IgD-negative memory B cell (primary cell): Measurements from ENCODE around the gene ZNF506. TPM values are rescaled to one million over a fixed set of nuclear protein-coding genes. Genes with fewer than 3 reads are reported as not detected.

Experiments used
- H3K27ac Mint-ChIP-seq, 3 donors: one replicate each; pipeline ENCODE4 v1.8.0; 2020 to 2022; ENCODE audit warnings: mild to moderate bottlenecking in 3 of 3, mixed read lengths in 3 of 3, moderate library complexity in 1 of 3
- H3K27me3 Mint-ChIP-seq: one replicate; pipeline ENCODE4 v1.8.0; 2021; ENCODE audit warnings: mixed read lengths
- H3K36me3 Mint-ChIP-seq: one replicate; pipeline ENCODE4 v1.8.0; 2020; ENCODE audit warnings: mild to moderate bottlenecking, mixed read lengths
- H3K4me1 Mint-ChIP-seq, 3 donors: one replicate each; pipeline ENCODE4 v1.8.0; 2020 to 2022; ENCODE audit warnings: mixed read lengths in 3 of 3, mild to moderate bottlenecking in 1 of 3
- H3K4me3 Mint-ChIP-seq, 4 donors: one replicate each; pipeline ENCODE4 v1.8.0; 2020 to 2022; ENCODE audit warnings: mild to moderate bottlenecking in 4 of 4, mixed read lengths in 4 of 4, moderate library complexity in 3 of 4
- H3K9me3 Mint-ChIP-seq, 3 donors: one replicate each; pipeline ENCODE4 v1.8.0; 2020 to 2021; ENCODE audit warnings: mixed read lengths in 3 of 3, mild to moderate bottlenecking in 1 of 3
- polyA plus RNA-seq: library from polyadenylated mRNA; unstranded; fragments of 300-500 nt; fragmentation: Illumina TruSeq; gene quantifications from one replicate; pipeline ENCODE4 v1.2.3, GENCODE V29; 2021

ZNF506 gene
- polyA plus RNA-seq, 1 donor from 2014 or later = 24.5 TPM

DNA sequence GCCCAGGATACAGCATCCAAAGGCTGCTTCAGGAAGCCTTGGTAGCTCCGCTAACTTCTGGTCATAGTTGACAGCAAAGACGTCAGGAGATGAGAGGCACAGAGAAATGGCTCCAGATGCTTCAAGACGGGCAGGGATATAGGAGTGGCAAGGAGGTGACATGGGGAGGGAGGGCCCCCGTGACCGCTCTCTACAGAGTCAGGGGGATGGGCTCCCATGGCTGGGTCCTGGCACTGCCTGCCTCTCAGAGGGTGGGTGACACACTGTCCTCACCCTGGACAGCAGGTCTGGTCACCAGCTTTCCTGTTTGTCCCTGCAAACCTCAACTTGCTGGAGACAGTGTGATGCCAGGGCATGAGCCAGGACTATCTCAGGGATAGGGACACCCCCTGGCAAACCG, 78.4 kb downstream of the ZNF506 start:
- Mint-ChIP-seq H3K36me3 (no peaks in the 10 kb centered on the region), H3K27ac (no peak overlapping the region), H3K27me3 (peaks cover 2% of the 10 kb centered on the region), H3K9me3 (no peaks in the 10 kb centered on the region), H3K4me1 (no peaks in the 10 kb centered on the region), H3K4me3 (no peak overlapping the region)

DNA sequence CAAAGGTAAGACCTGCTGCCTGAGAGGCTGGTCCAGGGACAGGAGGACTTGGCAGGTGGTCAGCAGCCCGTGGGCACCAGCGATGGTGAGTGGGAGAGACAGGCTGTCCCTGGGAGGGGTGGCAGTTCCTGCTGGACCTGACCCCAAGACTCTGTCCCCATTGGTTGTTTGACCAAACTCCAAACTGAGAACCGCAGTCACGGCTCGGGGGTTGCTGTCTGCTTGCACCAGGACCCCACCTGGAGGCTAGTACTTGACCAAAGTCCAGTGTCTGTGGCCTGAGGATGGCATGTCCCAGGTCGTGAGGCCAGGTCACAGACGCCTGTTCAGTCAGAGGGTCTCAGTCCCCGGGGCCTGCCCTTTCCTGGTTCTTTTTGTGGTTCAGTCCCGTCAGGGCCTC, 78.8 kb downstream of the ZNF506 start:
- Mint-ChIP-seq H3K27me3 (peaks cover 2% of the 10 kb centered on the region), H3K9me3 (no peaks in the 10 kb centered on the region), H3K4me3 (no peak overlapping the region), H3K4me1 (no peaks in the 10 kb centered on the region), H3K36me3 (no peaks in the 10 kb centered on the region), H3K27ac (no peak overlapping the region)

Other genes with a start within 250 kb of the ZNF506 start
- gene PBX4, start 203.1 kb downstream of the ZNF506 start, polyA plus RNA-seq = 4.1 TPM
- gene LPAR2, start 193.5 kb downstream of the ZNF506 start, polyA plus RNA-seq = 14.3 TPM
- gene GMIP, start 178.1 kb downstream of the ZNF506 start, polyA plus RNA-seq = 72.4 TPM
- 59.0 TPM for gene ATP13A1, start 158.1 kb downstream of the ZNF506 start, polyA plus RNA-seq
- 32.2 TPM for gene ZNF101, start 152.9 kb downstream of the ZNF506 start, polyA plus RNA-seq
- gene ZNF14, start 88.6 kb downstream of the ZNF506 start, polyA plus RNA-seq = 7.2 TPM
- gene ZNF253, start 44.1 kb upstream of the ZNF506 start, polyA plus RNA-seq = 11.2 TPM
- 11.2 TPM for gene ZNF93, start 79.2 kb upstream of the ZNF506 start, polyA plus RNA-seq
- gene ZNF682, start 217.8 kb upstream of the ZNF506 start, polyA plus RNA-seq = 3.7 TPM